HG03066 (cell line): ENCODE measurements around the gene TMOD3.
"Not testable (repeated sequence)": the region's sequence is repeated elsewhere in the genome, so short reads cannot be mapped to it uniquely, and the experiment has no call there.

Experiments used
- ATAC-seq: cut with Tn5 transposase; IDR thresholded peaks from one replicate; pipeline ENCODE4 v1.9.1; 2021; ENCODE audit warnings: low read depth; ENCODE audit not compliant: unreplicated experiment

TMOD3 gene

DNA sequence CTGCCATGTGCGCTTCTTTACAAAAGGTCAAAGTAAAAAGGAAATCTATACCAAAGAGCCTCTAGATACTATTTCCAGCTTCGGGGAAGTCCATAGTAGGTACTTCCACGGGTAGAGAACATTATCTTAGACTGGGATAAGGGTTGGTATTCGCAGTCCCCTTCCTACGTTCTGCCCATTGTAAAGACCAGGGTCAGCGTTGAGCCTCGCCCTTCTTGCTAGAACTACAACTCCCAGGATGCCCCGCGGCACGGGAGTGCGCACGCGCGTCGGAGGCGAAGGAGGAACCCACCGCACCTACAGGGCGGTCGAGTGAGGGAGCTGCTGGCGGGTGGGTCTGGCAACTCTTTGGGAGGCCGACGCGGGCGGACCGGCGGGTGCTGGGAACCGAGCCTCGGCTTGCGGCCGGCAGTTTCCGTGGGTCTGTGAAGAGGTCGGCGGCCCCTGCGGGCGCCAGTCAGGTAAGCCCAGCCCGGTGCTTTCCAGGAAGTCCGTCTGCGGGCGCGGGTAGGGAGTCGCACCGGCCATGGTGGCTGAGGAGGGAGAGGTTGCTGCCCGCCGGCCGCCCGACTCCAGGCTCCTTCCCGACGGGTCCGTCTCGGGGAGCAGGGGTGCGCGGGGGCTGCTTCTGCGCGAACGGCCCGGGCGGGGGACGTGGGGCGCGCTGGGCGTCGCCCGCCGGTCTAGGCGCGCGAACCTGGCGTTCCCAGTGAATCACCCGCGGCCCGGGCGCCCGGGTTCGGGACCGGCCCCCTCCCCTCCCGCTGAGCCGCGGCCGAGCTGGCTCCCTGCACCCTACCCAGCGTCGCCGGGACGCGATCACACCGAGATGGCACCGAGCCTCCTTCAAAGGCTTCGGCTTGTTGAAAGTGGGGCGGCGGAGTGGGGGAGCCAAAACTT is at the start of gene TMOD3:
Gene TMOD3 (plus strand): TSS at position 278 of the 900 bp plus-strand sequence. CDS start 33,232 bp downstream, outside the sequence.
- ATAC-seq: peak; percentile 89

DNA sequence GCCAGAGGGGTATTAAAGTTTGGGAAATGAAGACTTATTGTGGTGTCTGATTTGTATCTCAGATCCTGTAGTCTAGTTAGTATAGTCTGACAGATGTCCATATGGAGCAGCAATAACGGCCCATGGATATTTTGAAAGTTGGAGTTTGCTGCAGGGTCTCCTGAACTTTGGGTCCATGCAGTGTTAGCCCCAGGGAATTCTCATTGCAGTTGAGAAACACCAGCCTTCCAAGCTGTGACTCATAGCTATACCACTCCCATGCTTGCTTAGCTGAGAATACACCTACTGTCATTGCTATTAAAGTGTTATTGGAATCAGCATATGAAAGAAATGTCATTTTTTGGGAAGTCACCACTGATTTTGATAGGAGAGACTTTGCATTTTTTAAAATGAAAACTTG is 48.8 kb upstream of the TMOD3 start:
- no peak for ATAC-seq

DNA sequence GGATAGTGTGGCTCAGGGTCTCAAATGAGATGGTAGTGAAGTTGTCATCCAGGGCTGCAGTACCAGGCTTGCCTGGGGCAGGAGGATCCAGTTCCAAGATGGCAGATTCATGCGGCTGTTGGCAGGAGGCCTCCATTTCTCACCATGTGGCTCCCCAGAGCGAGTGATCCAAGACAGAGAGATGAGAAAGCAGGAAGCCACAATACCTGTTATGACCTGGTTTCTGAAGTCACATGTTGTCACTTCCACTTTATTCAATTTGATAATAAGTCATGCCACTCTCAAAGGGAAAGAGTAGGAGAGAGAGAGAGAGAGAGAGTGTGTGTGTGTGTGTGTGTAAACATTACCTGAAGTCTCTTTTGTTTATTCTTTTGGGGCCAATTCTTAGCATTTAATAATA is 47.9 kb upstream of the TMOD3 start:
- no peak for ATAC-seq

DNA sequence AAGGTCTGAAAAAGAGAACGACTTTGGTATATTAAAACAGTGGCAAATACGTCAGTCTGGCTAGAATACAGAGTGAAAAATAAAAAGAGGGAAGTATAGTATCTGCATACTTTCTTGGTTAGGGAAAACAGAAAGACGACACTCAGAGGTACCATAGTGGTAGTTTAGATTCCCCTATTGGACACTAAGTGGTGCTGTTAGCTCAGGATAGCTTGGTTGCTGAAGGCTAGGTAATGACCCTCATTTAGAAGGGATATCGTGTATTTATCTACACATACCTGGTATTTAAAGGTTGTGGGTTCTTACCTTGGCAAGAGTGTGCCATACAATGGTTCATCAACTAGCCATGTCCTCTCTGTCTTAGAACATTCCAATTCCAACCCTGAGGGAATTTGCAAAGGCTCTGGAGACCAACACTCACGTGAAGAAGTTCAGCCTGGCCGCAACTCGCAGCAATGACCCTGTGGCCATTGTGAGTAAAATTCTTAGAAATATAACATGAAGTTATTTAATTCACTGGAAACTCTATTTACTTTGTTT is 47.0 kb upstream of the TMOD3 start:
- ATAC-seq: no peak

DNA sequence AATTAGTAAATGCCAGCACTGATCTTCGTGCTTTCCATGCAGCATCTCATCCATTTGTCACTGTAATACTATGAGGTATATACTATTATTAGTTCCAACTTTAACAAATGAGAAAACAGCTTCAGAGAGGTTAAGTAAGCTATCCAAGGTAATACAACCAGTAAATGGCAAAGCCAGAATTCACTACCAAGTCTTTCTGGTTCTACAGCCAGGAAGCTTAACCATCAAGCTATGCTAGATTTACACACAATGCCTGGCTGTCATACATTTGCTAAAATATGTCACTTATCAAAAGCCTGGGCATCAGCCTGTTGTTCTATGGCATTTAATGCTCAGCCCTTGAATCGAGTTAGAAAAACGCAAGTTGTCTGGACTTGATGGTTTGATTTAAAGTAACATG is 45.5 kb upstream of the TMOD3 start:
- no peak for ATAC-seq

DNA sequence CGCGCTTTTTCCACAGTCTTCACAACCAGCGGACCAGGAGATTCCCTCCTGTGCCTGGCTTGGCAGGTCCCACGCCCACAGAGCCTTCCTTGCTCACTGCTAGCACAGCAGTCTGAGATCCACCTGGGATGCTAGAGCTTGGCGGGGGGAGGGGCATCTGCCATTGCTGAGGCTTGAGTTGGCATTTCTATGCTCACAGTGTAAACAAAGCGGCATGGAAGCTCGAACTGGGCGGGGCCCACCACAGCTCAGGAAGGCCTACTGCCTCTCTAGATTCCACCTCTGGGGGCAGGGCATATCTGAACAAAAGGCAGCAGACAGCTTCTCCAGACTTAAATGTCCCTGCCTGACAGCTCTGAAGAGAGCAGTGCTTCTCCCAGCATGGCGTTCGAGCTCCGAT is 42.3 kb upstream of the TMOD3 start:
- ATAC-seq: not testable (repeated sequence)

DNA sequence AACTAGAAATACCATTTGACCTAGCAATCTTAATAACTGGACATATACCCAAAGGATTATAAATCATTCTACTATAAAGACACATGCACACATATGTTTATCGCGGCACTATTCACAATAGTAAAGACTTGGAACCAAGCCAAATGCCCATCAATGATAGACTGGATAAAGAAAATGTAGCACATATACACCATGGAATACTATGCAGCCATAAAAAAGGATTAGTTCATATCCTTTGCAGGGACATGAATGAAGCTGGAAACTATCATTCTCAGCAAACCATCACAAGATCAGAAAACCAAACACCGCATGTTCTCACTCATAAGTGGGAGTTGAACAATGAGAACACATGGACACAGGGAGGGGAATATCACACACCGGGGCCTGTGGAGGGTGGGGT is 37.0 kb upstream of the TMOD3 start:
- ATAC-seq: not testable (repeated sequence)

DNA sequence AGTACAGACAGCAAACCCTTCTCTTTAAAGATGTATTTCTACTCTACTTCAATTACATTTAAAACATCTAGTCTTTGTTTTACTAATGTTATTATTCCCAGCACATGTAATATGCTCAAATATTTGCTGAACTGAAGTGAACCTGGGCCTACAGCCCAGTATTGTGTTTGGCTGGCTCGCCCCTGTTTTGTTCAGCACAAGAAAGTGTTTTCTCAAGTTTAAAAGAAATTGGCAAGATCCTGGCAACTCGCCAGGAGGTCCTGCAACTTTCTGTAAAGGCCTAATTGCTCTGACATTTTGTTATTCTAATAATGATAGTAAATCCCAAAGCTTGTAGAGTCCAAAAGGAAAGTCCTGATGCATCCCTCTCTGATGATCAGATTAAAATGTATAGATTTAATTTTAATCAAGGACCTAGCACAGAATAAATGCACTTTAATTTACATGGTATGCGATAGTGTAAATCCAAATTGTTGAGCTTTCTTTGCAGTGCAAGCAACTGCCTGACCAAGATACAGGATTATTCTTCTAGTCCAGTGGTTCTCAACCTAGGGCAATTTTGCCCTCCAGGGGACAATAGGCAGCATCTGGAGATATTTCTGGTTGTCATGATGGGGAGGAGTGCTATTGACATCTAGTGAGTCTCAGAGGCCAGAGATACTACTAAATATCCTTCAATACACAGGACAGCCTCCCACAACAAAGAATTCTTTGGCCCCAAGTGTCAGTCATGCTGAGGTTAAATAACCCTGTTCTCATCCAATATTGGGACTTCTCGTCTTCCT is 35.7 kb upstream of the TMOD3 start:
- no peak for ATAC-seq

DNA sequence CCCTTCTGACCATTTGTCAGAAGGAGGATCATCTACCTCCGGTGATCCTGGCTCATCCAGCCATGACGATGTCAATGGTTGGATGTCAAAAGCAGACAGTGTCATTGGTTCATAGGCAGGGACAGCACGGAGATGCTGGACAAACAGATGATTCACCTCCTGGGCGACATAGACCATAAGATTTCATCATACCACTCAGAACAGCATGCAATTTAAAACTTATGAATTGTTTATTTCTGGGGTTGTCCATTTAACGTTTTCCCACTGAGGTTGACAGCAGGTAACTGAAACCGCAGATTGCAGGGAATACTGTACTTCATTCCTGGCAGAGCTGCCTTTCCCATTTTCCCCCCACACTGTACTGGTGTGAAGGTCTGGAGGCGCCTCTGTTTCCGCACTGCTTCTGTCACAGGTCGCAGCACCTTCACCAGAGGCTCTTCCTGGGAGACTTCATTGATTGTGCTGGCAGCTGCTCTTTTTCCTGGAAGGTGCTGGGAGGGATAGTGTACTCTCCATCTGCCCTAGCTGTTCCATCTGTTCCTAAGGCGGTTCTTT is 32.5 kb upstream of the TMOD3 start:
- no peak for ATAC-seq

DNA sequence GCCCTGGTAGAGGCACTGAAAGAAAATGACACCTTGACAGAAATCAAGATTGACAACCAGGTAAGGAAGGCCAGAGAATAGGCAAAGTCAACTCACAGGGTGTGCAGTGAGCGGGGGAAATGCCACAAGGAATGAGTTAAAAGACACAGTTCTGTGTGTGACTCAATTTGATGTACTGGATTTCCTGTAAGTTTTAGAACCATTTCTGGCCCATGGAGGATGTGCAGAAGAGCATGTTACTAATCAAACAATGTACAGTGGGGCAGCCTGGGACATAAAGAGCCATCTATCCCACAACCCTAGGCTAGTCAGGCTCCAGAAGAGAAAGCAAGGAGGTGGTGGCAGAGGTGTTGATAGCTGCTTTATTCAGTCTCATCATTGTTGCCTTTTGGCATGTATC is 31.2 kb upstream of the TMOD3 start:
- ATAC-seq: no peak

DNA sequence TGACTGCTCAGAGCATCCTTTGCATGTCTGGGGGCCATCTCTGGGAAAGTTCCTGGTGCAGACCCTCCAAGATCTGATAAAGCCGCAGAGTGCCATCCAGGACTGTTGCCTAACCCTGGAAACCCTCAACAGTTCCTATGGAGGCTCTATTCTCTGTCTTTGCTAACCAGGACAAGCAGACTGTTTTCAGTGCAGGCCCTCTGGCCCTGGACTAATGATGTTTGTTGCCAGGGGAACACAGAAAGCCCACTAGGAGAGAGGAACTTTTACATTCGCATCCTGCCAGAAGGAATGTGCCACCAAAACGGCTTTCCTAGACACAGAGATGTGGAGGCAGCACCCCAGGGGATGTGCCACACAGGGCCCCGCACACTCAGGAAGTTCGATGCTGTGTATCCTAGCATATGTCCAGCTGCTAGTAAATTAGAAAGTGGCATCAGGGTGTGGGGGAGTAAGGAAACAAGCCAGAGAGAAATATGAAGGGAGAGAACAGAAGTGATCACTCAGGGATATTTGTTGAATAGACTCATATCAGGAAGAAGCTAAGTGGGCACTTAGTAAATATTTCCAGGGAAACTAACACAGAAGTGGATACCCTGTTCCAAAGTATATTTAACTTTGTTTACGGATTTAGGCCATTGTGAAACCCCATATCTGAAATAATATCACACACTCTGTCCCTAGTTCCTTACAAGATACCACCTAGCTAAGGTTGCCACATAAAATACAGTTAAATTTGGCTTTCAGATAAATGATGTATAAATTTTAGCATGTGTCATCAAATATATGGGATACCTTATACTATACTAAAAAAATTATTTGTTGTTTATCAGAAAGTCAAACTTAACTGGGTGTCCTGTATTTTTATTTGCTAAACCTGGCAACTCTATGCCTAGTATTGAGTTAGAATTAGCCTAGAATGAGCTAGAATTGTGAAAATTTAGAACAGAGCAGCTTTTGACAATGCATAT is 29.9 kb upstream of the TMOD3 start:
- no peak for ATAC-seq

DNA sequence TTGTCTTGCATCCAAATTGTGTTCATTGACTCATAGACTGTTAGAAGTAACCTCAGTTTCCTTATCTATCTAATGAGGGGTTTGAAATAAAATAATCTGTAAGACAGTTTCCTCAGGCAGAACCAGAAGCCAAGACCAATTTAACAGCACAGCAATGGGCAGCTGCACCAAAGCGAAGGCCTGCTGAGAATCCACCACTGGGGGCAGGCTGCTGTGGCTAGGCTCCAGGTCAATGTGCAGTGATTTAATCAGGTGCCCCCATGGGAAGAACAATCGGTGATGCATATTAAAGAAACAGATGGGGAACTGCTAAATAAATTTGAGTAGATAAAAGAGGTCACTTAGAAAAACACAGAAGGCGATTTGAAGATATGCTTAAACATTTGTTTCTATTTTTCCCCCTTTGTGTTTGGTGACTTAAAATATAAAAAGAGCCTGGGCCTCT is 28.0 kb upstream of the TMOD3 start:
- ATAC-seq: no peak

DNA sequence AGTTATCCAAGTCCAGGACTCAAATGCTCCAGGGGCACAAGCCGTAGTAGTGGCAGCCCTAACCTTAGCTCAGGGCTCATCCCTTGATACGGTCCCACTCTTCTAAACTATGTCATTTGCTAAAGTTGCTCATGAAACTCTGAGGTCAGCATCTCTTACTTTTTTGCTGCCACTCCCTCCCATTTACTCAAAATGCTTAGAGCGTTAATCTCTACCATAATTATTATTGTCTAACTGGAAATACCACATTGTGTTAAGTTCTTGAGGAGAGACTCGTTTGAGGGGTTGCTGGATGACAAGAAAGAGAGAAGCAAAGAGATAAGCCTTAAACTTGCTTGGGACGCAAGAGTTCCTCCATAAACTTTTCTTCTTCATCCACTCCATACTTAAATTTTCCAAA is 26.9 kb upstream of the TMOD3 start:
- ATAC-seq: no peak

DNA sequence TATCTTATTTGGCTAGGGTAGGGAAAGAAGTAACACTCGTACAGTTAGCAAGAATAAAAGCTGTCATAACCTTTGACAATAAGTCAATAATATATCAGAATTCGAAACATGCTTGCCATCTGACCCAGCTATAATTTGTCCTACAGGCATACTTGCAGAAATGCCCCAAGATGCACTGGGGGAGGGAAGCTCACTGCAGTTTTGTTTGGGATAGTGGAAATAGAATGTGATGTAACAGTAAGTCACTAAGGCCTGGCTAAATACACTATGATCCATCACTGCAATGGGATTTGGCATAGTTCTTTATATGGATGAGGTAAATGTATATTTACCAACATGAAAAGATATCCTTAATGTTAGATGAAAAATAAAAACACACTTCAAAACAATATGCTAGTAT is 25.5 kb upstream of the TMOD3 start:
- no peak for ATAC-seq

DNA sequence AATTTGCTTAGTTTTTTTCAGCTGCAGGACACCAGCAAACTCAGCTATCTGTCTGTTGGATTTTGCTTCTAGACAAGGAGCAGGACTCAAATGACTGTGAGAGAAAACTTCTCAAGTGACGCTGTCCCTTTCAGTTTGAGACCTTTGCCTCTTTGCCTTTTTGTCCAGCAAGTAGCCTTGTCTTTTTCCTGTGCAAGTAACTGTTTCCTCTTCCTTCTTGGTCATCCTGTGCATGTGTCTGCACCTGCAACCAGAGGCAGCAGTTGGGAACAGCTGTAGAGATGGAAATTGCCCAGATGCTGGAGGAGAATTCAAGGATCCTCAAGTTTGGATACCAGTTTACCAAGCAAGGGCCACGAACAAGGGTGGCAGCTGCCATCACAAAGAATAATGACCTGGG is 23.3 kb upstream of the TMOD3 start:
- no peak for ATAC-seq

DNA sequence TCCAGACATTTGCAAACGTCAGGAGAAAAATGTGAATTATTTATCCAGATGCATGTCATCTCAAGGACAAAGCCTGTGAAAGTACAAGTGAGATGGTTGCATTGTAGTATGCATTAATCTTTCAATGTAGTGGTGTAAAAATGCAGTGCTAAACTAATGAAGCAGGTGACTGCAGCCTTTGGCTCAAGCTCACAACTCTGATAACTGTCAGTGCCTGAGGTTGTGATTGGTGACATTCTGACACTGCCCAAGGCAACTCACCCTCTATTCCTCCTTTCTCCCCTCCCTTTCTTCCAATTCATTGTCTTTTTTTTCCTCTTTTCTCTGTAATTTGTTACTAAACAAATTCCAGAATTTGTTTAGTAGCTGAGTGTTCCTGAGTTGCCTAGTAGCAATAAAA is 20.0 kb upstream of the TMOD3 start:
- no peak for ATAC-seq

DNA sequence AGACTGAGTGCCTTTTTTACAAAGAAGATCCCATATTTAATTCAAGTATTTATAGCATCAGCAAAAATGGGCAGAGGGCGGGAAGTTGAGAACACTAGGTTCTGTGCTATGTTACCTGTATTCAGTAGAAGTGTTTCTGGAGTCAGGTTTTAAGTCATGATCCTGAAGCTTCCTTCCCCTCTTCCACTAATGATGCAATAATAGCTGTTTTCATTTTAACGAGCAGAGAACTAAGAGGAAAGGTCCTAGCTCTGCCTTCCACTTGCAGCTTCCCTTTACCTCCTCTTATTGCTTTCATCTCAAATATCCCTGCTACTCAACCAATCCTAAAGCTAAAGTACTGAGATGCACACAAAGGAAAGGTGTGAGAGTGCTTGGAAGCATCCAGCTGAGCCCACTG is 16.9 kb upstream of the TMOD3 start:
- no peak for ATAC-seq

DNA sequence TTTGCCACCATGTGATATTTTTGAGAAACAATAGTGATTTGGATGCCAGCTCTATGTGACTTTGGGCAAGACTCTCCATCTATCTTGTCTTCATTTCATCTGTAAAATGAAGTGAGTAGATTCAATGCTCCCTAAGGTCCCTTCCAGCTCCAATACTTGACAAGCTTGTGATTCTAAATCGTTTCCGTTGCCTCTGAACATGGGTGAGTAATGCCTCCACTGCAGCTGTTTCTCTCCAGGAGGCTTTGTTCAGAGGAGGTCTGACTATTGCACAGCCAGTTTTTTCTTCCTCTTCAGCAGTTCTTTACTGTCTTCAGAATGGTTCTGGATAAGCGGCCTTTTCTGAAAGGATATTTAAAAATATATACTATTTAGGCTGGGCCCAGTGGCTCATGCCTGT is 14.8 kb upstream of the TMOD3 start:
- no peak for ATAC-seq

DNA sequence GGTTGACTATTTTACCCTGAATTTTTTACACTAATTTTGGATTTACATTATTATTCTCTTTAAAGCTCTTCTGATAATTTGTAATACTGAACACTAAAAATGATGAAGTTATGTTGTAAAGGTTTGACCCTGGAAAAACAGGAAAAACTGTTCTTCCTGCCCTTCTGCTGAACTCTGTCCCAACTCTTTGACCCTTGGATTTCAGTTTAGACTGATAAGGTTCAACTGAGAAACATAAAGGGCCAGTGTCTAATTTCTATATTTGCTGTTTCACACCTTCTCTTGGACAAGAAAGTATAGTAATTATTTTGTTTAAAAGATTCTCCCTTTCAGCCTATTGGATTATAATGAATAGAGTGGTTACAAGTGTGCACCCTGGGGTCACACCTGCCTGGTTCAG is 12.8 kb upstream of the TMOD3 start:
- no peak for ATAC-seq

DNA sequence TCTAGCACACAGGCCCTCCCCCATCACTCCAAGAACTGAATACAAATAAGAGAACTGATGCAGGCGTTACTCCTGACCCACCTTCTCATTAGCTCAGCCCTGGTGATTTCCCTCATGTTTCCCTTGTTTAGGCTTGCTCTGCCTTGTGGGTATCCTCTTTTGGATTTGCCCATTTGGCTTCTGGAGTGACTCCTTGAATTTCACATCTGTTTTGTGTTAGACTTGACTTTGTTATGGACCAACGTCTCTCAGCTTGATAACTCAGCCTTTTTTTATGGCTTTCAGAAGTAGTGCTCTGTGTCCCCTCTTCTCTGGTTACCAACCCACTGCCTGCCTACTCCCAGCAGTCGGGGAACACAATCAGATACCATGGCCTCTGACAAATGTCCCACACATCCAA is 11.3 kb upstream of the TMOD3 start:
- no peak for ATAC-seq
